GM13976 (cell line): ENCODE data around the gene CELSR2.
A peak's percentile ranks its signal among the peaks of the same experiment; 100 is the strongest.

ENCODE experiments used
- DNase-seq: peaks from one replicate; pipeline ENCODE4 v3.0.0; 2012; ENCODE audit warnings: low spot score
- in situ Hi-C: fragments of 300-500 bp; cut with MboI; formaldehyde crosslinking; loops from one replicate; pipeline ENCODE4 v1.12.0; 2022; ENCODE audit warnings: low sequenced_read_pairs, mixed read lengths, inconsistent platforms; ENCODE audit not compliant: unreplicated experiment
- TF ChIP-seq, protein P1 (sequence below): IDR thresholded peaks from 2 replicates; pipeline ENCODE4 v1.5.1; 2012; ENCODE audit warnings: borderline replicate concordance, mild to moderate bottlenecking; ENCODE audit not compliant: insufficient read depth; ENCODE audit errors: extremely low read depth, missing control alignments, control extremely low read depth

CELSR2 gene

DNA sequence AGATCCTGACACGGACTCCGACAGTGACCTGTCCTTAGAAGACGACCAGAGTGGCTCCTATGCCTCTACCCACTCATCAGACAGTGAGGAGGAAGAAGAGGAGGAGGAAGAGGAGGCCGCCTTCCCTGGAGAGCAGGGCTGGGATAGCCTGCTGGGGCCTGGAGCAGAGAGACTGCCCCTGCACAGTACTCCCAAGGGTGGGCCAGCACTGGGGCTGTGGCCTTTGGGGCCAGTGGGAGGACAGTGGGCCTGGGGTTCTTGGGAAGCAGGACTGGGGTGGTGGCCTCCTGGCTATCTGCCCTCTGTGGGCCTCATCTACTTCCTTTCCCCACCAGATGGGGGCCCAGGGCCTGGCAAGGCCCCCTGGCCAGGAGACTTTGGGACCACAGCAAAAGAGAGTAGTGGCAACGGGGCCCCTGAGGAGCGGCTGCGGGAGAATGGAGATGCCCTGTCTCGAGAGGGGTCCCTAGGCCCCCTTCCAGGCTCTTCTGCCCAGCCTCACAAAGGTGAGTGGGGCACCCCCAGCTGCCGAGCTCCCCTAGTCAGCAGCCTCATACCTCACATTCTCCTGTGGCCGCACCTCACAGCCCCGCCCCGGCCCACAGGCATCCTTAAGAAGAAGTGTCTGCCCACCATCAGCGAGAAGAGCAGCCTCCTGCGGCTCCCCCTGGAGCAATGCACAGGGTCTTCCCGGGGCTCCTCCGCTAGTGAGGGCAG lies 23.6 kb downstream of the CELSR2 start:
- no peak for DNase-seq
- in situ Hi-C loops = no loop called here
- TF ChIP-seq, protein P1, sequence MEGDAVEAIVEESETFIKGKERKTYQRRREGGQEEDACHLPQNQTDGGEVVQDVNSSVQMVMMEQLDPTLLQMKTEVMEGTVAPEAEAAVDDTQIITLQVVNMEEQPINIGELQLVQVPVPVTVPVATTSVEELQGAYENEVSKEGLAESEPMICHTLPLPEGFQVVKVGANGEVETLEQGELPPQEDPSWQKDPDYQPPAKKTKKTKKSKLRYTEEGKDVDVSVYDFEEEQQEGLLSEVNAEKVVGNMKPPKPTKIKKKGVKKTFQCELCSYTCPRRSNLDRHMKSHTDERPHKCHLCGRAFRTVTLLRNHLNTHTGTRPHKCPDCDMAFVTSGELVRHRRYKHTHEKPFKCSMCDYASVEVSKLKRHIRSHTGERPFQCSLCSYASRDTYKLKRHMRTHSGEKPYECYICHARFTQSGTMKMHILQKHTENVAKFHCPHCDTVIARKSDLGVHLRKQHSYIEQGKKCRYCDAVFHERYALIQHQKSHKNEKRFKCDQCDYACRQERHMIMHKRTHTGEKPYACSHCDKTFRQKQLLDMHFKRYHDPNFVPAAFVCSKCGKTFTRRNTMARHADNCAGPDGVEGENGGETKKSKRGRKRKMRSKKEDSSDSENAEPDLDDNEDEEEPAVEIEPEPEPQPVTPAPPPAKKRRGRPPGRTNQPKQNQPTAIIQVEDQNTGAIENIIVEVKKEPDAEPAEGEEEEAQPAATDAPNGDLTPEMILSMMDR = no peak

- DNase-seq = no peak
- in situ Hi-C loops = no loop called here
These were observed 24.4 kb downstream of the CELSR2 start for GRCh38 chr1:109273570-109274288.

DNA sequence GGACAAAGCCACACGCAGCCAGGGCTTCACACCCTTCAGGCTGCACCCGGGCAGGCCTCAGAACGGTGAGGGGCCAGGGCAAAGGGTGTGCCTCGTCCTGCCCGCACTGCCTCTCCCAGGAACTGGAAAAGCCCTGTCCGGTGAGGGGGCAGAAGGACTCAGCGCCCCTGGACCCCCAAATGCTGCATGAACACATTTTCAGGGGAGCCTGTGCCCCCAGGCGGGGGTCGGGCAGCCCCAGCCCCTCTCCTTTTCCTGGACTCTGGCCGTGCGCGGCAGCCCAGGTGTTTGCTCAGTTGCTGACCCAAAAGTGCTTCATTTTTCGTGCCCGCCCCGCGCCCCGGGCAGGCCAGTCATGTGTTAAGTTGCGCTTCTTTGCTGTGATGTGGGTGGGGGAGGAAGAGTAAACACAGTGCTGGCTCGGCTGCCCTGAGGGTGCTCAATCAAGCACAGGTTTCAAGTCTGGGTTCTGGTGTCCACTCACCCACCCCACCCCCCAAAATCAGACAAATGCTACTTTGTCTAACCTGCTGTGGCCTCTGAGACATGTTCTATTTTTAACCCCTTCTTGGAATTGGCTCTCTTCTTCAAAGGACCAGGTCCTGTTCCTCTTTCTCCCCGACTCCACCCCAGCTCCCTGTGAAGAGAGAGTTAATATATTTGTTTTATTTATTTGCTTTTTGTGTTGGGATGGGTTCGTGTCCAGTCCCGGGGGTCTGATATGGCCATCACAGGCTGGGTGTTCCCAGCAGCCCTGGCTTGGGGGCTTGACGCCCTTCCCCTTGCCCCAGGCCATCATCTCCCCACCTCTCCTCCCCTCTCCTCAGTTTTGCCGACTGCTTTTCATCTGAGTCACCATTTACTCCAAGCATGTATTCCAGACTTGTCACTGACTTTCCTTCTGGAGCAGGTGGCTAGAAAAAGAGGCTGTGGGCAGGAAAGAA lies 25.5 kb downstream of the CELSR2 start:
- no peak for DNase-seq
- in situ Hi-C loops = loop anchor here (5.0 kb wide), 1 partner anchor 122 kb away; the partner anchor contains the start of gene SORT1
- TF ChIP-seq, protein P1 = no peak

More at GRCh38 chr1:109273570-109274288, 24.4 kb downstream of the CELSR2 start:
- TF ChIP-seq, protein P1 = no peak

DNA sequence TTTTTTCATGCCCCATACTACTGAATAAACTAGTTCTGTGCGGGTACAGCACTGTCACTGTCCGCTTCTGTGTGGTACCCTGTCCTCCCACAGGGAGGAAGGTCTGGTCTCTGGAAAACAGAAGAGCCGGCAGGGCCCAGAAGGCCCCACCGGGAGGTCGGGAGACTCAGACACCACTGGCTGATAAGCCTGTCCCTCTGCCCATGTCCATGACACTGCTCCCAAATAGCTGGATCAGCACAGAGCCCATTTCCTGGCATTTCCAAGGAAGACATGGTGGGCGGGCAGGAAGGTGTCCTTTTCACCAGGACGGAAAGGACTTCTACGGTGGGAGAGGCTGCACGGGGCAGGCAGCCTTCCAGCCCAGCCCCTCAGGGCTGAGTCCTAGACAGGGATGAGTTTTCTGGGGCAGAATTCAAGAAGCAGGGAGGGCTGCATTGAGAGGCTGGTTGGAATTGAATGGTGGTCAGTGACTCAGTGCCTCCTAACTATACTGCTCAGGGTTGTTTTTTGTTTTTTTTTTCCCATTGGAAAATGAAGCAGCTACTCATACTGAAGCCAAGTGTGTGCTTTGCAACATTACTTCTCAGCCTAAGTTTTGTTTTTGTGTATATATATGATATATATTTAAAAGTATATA lies 26.5 kb downstream of the CELSR2 start:
- TF ChIP-seq, protein P1 = no peak
- DNase-seq = no peak
- in situ Hi-C loops = loop anchor here (5.0 kb wide), 1 partner anchor 121 kb away; the partner anchor contains the start of gene SORT1

GRCh38 chr1:109277434-109278204 lies 28.3 kb downstream of the CELSR2 start:
- DNase-seq = peak; percentile 89
- in situ Hi-C loops = loop anchor here (5.0 kb wide), 1 partner anchor 120 kb away; the partner anchor contains the start of gene SORT1
- TF ChIP-seq, protein P1 = peak; percentile 84
